Measurements from ENCODE around the gene E2F6.

E2F6 gene

DNA sequence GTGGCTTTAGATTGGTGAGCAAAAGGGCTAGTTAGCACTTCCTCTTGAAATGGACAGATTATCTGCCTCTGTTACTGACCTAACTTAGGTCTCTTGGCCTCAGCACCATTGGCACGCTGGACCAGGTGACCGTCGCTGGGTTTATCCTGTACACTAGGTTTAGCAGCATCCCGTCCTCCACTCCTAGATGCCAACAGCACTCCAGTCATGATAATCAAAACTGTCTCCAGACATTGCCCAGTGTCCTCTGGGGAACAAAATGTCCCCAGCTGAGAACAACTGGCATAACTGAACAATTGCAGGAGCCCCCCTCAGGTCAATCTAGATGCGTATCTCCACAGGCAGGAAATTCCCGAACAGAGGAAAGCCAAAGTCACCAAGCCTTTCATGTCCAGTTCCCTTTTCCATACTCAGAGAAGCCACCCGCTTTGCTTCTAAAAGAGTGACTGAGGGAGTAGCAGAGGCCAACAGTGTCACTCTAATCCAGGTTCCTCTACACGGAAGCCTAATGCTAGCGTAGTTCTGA lies 27.3 kb downstream of the E2F6 start:
- H3K27me3 ChIP-seq = no peaks in the 10 kb centered on the region
- DNase-seq = no peak
- no peaks in the 10 kb centered on the region for H3K4me1 ChIP-seq
- TF ChIP-seq, protein P1, sequence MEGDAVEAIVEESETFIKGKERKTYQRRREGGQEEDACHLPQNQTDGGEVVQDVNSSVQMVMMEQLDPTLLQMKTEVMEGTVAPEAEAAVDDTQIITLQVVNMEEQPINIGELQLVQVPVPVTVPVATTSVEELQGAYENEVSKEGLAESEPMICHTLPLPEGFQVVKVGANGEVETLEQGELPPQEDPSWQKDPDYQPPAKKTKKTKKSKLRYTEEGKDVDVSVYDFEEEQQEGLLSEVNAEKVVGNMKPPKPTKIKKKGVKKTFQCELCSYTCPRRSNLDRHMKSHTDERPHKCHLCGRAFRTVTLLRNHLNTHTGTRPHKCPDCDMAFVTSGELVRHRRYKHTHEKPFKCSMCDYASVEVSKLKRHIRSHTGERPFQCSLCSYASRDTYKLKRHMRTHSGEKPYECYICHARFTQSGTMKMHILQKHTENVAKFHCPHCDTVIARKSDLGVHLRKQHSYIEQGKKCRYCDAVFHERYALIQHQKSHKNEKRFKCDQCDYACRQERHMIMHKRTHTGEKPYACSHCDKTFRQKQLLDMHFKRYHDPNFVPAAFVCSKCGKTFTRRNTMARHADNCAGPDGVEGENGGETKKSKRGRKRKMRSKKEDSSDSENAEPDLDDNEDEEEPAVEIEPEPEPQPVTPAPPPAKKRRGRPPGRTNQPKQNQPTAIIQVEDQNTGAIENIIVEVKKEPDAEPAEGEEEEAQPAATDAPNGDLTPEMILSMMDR (IDR thresholded peaks at IDR 0.05) = no peak
- H3K4me3 ChIP-seq = no peak overlapping the region
- H3K9me3 ChIP-seq = no peaks in the 10 kb centered on the region
- no peak overlapping the region for H3K27ac ChIP-seq
- H3K36me3 ChIP-seq = peaks cover 9 to 37% (median 23%) of the 10 kb centered on the region in 3 donors
- intact Hi-C loops (cut with DNase I; ENCODE audit: low total_unique reads) = no loop called here

DNA sequence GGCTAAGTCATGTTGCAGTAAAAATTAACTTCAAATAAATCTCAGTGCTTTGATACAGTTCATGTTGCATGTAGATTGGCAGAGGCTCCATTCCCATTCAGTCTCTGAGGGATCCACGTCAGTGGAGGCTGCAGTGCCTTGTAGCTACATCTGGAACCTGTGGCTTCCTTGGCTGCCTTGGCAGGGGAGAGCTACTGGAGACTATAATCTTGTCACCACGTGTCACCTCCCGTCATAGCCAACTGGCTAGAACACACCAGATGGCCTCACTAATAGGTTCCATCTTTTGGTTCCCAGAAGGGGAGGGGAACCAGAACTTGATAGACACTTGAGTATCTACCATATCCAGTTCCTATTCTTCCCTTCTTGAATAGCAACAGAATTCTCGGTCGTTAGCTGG lies 28.4 kb downstream of the E2F6 start:
- Histone ChIP-seq H3K4me3 (no peak overlapping the region), H3K4me1 (no peaks in the 10 kb centered on the region), H3K27me3 (no peaks in the 10 kb centered on the region), H3K9me3 (no peaks in the 10 kb centered on the region), H3K36me3 (peaks cover 9 to 28% (median 21%) of the 10 kb centered on the region in 3 donors), H3K27ac (no peak overlapping the region)
- intact Hi-C loops (cut with DNase I; ENCODE audit: low total_unique reads) = no loop called here
- TF ChIP-seq, protein P1 (IDR thresholded peaks at IDR 0.05) = no peak
- no peak for DNase-seq

DNA sequence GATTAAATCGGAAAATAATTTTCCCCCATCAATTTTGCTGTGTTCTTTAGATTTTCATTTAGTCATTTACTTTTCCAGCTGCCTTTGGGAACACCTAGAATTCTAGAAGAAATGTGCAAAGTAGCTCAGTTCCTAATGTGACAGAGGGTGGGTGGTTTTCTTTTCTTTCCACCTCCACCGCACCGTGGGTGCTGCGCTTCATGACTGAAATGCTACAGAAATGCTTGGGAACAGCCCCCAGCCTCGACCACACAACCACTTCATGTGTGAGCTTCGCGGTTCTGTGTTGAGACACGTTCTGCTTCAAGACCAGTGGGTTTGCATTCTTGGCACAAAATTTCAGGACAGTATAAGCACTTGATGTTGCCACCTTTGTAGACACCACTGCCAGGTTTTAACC lies 30.9 kb downstream of the E2F6 start:
- intact Hi-C loops (cut with DNase I; ENCODE audit: low total_unique reads) = no loop called here
- Histone ChIP-seq H3K27ac (no peak overlapping the region), H3K27me3 (no peaks in the 10 kb centered on the region), H3K4me3 (no peak overlapping the region), H3K9me3 (no peaks in the 10 kb centered on the region), H3K4me1 (no peaks in the 10 kb centered on the region), H3K36me3 (peaks cover 0 to 5% (median 4%) of the 10 kb centered on the region in 3 donors)
- TF ChIP-seq, protein P1 (IDR thresholded peaks at IDR 0.05) = no peak
- DNase-seq = no peak

DNA sequence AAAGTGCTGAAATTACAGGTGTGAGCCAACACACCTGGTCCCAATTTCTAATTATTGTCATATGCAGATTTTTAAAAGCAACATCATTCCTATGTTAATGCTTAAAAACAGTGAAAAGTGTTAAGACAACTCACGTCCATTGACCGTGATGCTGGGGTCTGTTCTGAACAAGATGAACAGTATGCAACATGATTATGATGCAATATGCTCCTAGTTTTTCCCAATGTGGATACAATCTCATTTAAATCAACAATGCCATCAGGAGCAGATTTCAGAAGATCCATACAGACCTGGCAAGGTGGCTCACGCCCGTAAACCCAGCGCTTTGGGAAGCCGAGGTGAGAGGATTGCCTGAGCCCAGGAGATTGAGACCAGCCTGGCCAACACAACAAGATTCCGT lies 31.5 kb downstream of the E2F6 start:
- no peaks in the 10 kb centered on the region for H3K9me3 ChIP-seq
- H3K27me3 ChIP-seq = no peaks in the 10 kb centered on the region
- H3K4me3 ChIP-seq = no peak overlapping the region
- H3K36me3 ChIP-seq = no peaks in the 10 kb centered on the region
- DNase-seq = no peak
- intact Hi-C loops (cut with DNase I; ENCODE audit: low total_unique reads) = no loop called here
- H3K4me1 ChIP-seq = no peaks in the 10 kb centered on the region
- TF ChIP-seq, protein P1 (IDR thresholded peaks at IDR 0.05) = no peak
- no peak overlapping the region for H3K27ac ChIP-seq

DNA sequence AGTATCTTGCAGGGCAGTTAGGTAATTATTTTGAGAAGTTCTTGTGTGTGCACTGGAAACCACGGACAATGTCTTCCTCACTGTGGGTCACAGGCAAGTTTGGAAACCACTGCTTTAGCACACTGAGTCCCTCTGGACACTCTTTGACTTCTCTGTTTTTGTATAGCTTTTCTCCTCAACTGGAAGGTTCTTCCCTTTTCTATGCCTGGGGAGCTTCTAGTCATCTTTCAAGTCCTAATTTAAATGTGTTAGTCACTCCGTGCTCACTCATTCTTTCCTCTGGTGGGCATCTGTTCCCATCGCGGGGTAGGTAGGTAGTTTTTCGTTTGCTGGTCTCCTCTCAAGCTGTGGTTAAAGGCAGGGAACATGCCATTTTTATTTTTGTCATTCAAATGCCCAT lies 32.1 kb downstream of the E2F6 start:
- intact Hi-C loops (cut with DNase I; ENCODE audit: low total_unique reads) = no loop called here
- H3K4me1 ChIP-seq = no peaks in the 10 kb centered on the region
- TF ChIP-seq, protein P1 (IDR thresholded peaks at IDR 0.05) = no peak
- H3K4me3 ChIP-seq = no peak overlapping the region
- no peak overlapping the region for H3K27ac ChIP-seq
- H3K27me3 ChIP-seq = no peaks in the 10 kb centered on the region
- no peak for DNase-seq
- no peaks in the 10 kb centered on the region for H3K36me3 ChIP-seq
- no peaks in the 10 kb centered on the region for H3K9me3 ChIP-seq

DNA sequence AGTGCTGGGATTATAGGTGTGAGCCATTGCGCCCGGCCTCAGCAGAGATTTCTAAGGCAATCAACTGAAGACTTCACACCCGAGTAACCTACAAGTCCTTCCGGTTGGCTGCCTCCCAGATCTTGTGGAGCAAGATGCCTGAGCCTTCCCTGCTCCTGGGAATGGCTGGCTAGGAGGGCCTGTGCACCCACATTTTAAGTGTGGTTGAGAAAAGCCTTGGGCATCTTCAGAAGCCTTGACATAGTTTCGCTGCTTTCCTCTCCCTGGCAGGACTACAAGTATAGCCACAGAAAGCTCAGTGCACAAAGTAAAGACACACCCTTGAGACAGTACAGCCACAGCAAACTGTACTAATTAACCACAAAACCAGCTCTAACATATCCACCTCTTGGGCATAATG lies 35.2 kb downstream of the E2F6 start:
- no peaks in the 10 kb centered on the region for H3K36me3 ChIP-seq
- intact Hi-C loops (cut with DNase I; ENCODE audit: low total_unique reads) = no loop called here
- no peaks in the 10 kb centered on the region for H3K27me3 ChIP-seq
- H3K4me3 ChIP-seq = no peak overlapping the region
- no peaks in the 10 kb centered on the region for H3K4me1 ChIP-seq
- TF ChIP-seq, protein P1 (IDR thresholded peaks at IDR 0.05) = no peak
- DNase-seq = no peak
- H3K9me3 ChIP-seq = no peaks in the 10 kb centered on the region
- H3K27ac ChIP-seq = no peak overlapping the region

Data from tibial artery (tissue), 4 donors.